NCI-H1048 (cell line): Measurements from ENCODE around the gene ACTL7A.
"Not testable (repeated sequence)": the region's sequence is repeated elsewhere in the genome, so short reads cannot be mapped to it uniquely, and the experiment has no call there.

Experiments used
- DNase-seq: peaks from one replicate; lab custom pipeline; 2025; lab: John Stamatoyannopoulos, UW

ACTL7A gene

GRCh38 chr9:108880738-108881316, 18.8 kb downstream of the ACTL7A start:
- DNase-seq = no peak

GRCh38 chr9:108882052-108882888, 20.2 kb downstream of the ACTL7A start:
- no peak for DNase-seq

GRCh38 chr9:108883085-108883484, 21.0 kb downstream of the ACTL7A start:
- no peak for DNase-seq

GRCh38 chr9:108884701-108885100, 22.6 kb downstream of the ACTL7A start:
- no peak for DNase-seq

GRCh38 chr9:108885643-108886348, 23.7 kb downstream of the ACTL7A start:
- no peak for DNase-seq

- DNase-seq = not testable (repeated sequence)
These were observed 24.7 kb downstream of the ACTL7A start for GRCh38 chr9:108886594-108887271.

GRCh38 chr9:108889649-108890067, 27.6 kb downstream of the ACTL7A start:
- DNase-seq = no peak

- DNase-seq = no peak
These were observed 32.3 kb downstream of the ACTL7A start for GRCh38 chr9:108894225-108894997.

- DNase-seq = no peak
These were observed 35.4 kb downstream of the ACTL7A start for GRCh38 chr9:108897324-108898096.

GRCh38 chr9:108899023-108899695, 37.1 kb downstream of the ACTL7A start:
- DNase-seq = not testable (repeated sequence)

- no peak for DNase-seq
These were observed 38.1 kb downstream of the ACTL7A start for GRCh38 chr9:108900176-108900575.

GRCh38 chr9:108903420-108904103, 41.5 kb downstream of the ACTL7A start:
- no peak for DNase-seq

- no peak for DNase-seq
These were observed 42.1 kb downstream of the ACTL7A start for GRCh38 chr9:108904161-108904560.

- DNase-seq = no peak
These were observed 43.4 kb downstream of the ACTL7A start for GRCh38 chr9:108905494-108905893.

- DNase-seq = no peak
These were observed 48.3 kb downstream of the ACTL7A start for GRCh38 chr9:108910402-108910801.

- no peak for DNase-seq
These were observed 48.8 kb downstream of the ACTL7A start for GRCh38 chr9:108910914-108911313.

- DNase-seq = no peak
These were observed 49.8 kb downstream of the ACTL7A start for GRCh38 chr9:108911820-108912219.
